CD4-positive, alpha-beta T cell treated with Interleukin-10 for 1 hour (primary cell): ENCODE results near the gene TSPAN2.
A peak's percentile ranks its signal among the peaks of the same experiment; 100 is the strongest.

Experiments used
- DNase-seq: peaks from one replicate; pipeline ENCODE4 v3.0.0-alpha.2; 2020

Gene TSPAN2

GRCh38 chr1:115112496-115113375 lies 23.4 kb upstream of the TSPAN2 start:
- peak; percentile 64 for DNase-seq

- DNase-seq = no peak
Observed at GRCh38 chr1:115107516-115108260, 18.4 kb upstream of the TSPAN2 start.

DNA sequence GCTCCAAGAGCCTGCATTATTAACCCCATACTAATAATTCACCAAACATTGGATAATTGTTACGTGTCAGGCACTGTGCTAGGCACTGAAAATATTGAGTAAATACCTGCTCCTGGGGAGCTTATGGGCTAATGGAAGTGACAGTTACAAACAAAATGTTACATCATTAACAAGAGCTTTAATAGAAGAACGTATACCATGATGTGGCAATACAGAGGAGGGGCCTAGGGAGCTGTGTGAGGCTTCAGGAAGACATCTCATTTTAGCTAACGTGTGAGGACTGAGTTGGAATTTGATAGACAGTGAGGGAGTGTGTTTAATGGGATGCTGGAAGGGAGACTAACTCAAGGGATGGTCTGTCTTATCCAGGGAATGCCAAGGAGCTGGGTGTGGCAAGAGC lies 16.5 kb upstream of the TSPAN2 start:
- no peak for DNase-seq

DNA sequence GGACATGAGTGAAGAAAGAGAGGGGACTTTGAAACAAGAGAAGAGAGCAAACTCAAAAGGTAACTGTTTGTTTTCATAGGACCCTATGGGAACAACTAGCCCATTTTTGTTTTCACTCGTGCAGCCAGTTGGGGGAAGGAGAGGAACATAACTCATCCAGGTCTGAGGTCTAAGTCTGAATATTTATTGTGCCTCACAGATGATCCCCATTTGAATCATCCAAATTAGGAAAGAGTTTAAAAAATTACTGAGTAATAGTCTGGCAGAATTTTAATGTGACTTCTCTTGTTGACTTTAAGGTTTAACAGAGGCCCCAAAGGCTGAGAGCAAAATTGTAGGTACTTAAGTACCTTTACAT lies 10.4 kb upstream of the TSPAN2 start:
- DNase-seq = no peak

- DNase-seq = peak; percentile 92
Observed at GRCh38 chr1:115098979-115099692, 9.8 kb upstream of the TSPAN2 start.

DNA sequence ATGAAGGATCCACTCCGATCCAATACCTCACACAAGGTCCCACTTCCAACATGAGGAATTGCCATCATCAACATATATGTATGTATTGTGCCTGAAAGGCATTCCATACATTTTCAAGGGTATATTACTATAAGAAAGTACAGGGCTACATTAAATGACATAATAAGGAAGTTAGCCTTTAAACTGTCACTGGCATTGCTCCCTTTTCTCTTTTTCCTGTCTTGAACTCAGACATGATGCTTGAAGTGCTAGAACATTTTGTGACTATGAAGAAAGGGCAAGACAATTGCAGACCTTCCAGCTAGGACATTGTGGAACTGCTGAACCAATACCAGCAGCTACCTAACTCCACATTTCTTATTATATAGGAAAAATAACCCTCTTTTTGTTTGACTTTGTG lies 2.9 kb upstream of the TSPAN2 start:
- DNase-seq = no peak

- DNase-seq = no peak
Observed at GRCh38 chr1:115091572-115091971, 2.3 kb upstream of the TSPAN2 start.

DNA sequence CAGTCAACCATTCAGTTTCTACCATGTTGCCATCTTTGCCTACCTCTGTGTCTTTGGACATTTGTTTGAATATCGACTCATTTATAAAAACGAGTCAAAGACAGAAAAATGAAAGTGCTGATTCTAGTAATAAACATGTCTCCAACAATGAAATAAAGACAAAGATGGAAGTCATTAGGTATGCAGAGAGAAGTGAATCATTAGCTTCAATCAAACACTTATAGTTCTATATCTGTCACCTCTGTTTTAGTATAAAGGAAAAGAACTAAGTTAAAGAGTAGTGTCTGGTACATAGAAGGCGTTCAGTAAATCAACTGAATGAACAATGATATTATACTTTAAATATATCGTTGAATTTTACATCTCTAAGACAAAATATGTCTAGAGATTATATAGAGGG lies 1.7 kb upstream of the TSPAN2 start:
- DNase-seq = no peak

- no peak for DNase-seq
Observed at GRCh38 chr1:115090540-115090939, 1.2 kb upstream of the TSPAN2 start.

DNA sequence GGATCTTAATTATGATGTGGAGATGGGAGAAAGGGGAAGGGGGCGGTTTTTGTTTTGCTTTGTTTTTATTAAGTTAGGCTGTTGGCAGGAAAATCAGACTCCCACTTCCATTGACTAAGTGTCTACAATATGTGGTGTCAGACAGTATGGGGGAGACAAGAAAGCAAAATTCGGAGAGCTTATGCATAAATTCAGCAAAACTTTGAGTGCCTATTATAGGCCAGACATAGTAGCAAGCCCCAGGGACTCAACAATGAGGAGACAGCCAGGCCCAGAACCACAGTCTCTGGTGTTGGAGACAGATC lies 835 bp upstream of the TSPAN2 start:
- no peak for DNase-seq

DNA sequence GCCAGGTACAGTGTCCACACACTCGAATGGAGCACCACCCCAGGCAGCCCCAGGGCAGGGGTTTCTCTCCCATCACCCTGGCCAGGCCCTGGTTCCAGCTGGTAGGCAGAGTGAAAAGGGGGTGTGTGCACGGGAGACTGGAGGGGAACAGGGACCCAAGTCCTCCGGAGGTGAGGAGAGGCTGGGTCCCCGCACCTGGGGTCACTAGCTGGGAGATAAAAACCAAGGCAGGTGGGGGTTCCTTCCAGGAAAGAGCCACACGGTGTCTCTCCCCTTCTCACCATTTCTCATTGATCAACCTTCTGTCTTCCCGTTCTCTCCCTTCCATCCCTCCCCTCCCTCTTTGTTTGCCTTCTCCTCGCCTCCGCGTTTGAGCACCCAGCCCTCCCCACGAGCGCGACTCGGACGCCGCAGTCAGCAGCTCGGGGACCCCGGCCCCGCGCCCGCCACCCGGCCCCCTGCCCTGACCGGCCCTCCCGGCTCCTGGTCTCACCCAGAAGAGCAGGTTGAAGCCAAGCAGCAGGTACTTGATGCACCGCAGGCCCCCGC lies 358 bp downstream of the TSPAN2 start:
- no peak for DNase-seq

GRCh38 chr1:115088115-115088778 lies 1.1 kb downstream of the TSPAN2 start:
- no peak for DNase-seq

- DNase-seq = no peak
Observed at GRCh38 chr1:115086176-115086830, 3.0 kb downstream of the TSPAN2 start.

- peak; percentile 48 for DNase-seq
Observed at GRCh38 chr1:115084902-115085511, 4.3 kb downstream of the TSPAN2 start.

DNA sequence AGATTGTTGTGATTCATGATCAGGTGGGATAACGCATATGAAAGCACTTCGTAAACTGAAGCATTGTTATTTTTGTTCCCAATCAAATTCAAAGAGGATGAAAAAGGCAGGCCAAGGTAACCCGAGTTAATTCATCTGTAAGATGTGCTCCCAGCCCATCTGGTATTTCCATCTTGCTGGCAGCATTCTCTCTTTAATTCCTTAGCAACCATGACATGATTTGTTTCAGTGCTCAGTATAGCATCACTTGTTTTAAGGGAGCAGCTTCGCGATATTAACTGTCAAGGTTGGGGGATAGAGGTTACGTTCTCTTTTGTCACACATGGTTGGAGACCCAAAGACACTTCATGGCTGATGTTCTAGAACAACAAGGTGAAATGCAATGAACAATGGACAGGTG lies 6.4 kb downstream of the TSPAN2 start:
- DNase-seq = no peak

DNA sequence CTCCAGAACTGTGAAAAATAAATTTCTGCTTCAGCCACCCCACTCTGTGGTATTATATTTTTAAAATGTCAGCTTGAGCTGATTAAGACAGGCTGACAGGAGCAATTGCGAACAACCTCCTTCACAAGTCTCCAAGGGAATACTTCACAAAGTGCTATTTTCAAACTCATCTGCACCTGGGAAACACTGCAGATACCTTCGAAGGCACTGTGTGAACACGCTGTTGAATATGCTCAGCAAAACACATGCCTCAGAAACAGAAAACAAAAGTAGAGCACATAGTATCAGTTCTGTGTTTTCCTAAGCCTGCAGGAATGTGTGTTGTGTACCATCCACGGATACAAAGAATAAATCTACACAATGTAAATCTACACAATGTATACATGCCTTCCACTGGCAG lies 10.6 kb downstream of the TSPAN2 start:
- DNase-seq = no peak

- no peak for DNase-seq
Observed at GRCh38 chr1:115077984-115078330, 11.3 kb downstream of the TSPAN2 start.

GRCh38 chr1:115077286-115077983 lies 11.9 kb downstream of the TSPAN2 start:
- DNase-seq = no peak

DNA sequence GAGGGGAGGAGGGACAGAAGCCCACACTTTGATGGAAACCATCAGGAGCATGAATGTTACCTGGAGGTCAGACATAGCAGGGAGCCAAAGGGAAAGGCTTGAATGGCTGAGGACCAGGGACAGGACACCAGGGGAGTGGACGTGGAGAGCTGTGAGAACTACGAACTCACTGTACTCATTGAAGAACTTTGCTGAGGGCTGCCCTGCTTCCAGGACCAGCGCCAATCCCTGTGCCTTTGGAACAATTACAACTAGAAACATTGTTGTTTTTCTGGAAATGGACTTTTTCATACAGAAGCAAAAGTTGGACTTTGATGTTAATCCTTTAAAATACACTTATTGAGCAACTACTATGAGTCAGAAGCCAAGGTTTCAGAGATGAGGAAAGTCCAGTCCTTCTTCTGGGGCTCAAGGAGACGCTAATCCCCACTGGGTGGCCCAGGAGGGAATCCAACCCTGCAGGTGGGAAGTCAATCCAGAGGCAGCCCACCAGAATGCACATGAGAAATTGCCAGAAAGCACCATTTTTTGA lies 12.9 kb downstream of the TSPAN2 start:
- DNase-seq = no peak

DNA sequence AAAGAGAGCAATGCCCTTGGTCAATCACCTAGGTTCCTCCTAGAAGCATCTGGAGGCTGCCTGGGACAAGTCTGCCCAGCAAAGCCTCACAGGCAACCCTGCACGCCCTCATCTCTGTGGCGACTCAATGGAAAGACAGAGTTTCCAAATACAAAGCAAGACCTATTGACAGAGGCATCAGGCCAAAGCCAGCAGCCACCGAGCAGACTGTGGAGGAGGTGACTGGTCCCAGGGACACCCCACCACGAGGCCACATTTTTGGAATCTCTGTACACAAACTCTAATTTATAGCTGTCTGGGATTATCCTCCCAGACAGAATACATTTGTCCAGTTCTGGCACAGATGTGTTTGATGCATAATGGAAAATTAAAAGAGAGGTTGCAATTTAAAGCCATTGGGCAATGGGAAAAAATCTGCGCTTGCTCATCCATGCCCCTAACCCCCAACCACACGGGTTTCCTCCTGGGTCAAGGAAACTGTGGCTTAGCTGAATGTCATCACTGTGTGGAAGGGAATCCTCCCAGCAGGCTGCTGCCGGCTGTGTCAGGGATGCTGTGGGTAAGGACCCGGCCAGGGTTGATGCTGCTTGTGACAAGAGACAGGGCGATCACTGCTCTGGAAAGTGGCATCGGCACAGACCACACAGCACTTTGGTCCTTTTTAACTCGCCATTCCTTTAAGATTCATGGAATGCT lies 14.3 kb downstream of the TSPAN2 start:
- no peak for DNase-seq
